Measurements from ENCODE around the gene INTS11. TPM values are rescaled to one million over a fixed set of nuclear protein-coding genes. Genes with fewer than 3 reads are reported as not detected.

INTS11 gene
- total and polyA plus RNA-seq, 2 of the 13 experiments (the other 11 are each of a cell fraction or from before 2014, with no cell fraction given), result 52.8 to 94.8 TPM

GRCh38 chr1:1304331-1305299, 19.8 kb downstream of the INTS11 start (continued):
- TF ChIP-seq NONO (IDR thresholded peaks at IDR 0.05) (no peak), NONO (CRISPR knock-in tag; conservative IDR thresholded peaks at IDR 0.05) (peak; percentile 70; the same call in 1 of the 2 replicates)

DNA sequence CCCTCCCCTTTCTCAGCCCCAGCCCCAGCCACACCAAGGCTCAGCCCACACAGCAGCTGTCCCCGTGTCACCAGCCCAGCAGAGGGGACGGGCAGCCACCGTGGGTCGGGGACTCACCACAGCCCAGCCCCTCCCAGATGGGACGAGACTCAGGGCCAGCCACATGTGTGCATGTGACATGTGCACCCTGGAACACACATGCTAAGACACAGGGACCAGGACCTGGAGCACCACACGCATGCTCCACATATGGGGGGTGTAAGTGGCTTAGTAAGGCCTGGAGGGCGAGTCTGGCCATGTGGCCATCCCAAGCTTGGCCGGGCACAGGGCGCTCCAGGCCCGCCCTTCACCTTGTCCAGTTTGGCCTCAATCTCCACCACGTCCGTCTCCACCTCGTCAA, 20.7 kb downstream of the INTS11 start:
- no peak overlapping the region for H3K4me3 ChIP-seq (replicated peaks in 1 of 3; ENCODE audit: insufficient read depth in 1 of 3, low read depth in 2 of 3, low read length in 3 of 3)
- H3K9me3 ChIP-seq (ENCODE audit: low read length), result no peaks in the 10 kb centered on the region
- no TSS peak for BruUV-seq (replicated peaks)
- POLR2A ChIA-PET, result no interaction called here
- no peaks in the 10 kb centered on the region for H3K36me3 ChIP-seq (replicated peaks in 1 of 2; ENCODE audit: control insufficient read depth in 1 of 2, insufficient read depth in 2 of 2, low read length in 2 of 2)
- no peaks in the 10 kb centered on the region; a peak in 1 of 5 replicates for H3K27me3 ChIP-seq (ENCODE audit: control insufficient read depth in 1 of 2, insufficient read depth in 2 of 2, low read length in 2 of 2)
- no peak overlapping the region for H3K4me2 ChIP-seq (ENCODE audit: low read depth, low read length)
- no peak for TF ChIP-seq ZNF674 (CRISPR knock-in tag; IDR thresholded peaks at IDR 0.05; ENCODE audit: low read depth)
- TF ChIP-seq, protein P1, sequence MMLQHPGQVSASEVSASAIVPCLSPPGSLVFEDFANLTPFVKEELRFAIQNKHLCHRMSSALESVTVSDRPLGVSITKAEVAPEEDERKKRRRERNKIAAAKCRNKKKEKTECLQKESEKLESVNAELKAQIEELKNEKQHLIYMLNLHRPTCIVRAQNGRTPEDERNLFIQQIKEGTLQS (CRISPR knock-in tag; IDR thresholded peaks at IDR 0.05), result no peak
- no peak for TF ChIP-seq ZFAT (CRISPR knock-in tag; conservative IDR thresholded peaks at IDR 0.05)
- no peak for TF ChIP-seq SMARCC2 (IDR thresholded peaks at IDR 0.05)
- TF ChIP-seq MNT (IDR thresholded peaks at IDR 0.05), result peak; percentile 79
- TF ChIP-seq ZNF552 (CRISPR knock-in tag; IDR thresholded peaks at IDR 0.05; ENCODE audit: borderline replicate concordance), result no peak
- TF ChIP-seq PHF5A (CRISPR knock-in tag; IDR thresholded peaks at IDR 0.05; ENCODE audit: low read depth, unreplicated experiment), result no peak
- TF ChIP-seq THAP11 (CRISPR knock-in tag; IDR thresholded peaks at IDR 0.05), result no peak
- DNase-seq (ENCODE audit: low spot score) (no peak), FAIRE-seq (no peak), ATAC-seq (no peak)
- 93% methylated on average over 13 of the region's 13 CpGs for WGBS (ENCODE audit: low lambda C conversion rate)
- no peak overlapping the region for H3K9ac ChIP-seq (ENCODE audit: insufficient read depth, low read depth, low read length)
- H2AFZ ChIP-seq (ENCODE audit: low read length), result no peak overlapping the region
- H3K4me1 ChIP-seq (ENCODE audit: insufficient read depth, low read length), result peaks cover 33% of the 10 kb centered on the region
- in situ Hi-C loops (cut with HindIII; ENCODE audit: extremely low pct_ligation_motif_present, low pct_unique_long_range_greater_than_20kb), result no loop called here
- CTCF ChIA-PET (ENCODE audit: low intra/inter-chr PET ratio, low total read pairs), result no interaction called here
- H3K27ac ChIP-seq (ENCODE audit: extremely low read length, insufficient read depth, low read length), result no peak overlapping the region
- intact Hi-C loops (cut with micrococcal nuclease; ENCODE audit: unreplicated experiment), result no loop called here
- H4K20me1 ChIP-seq (ENCODE audit: insufficient read depth, low read length), result no peaks in the 10 kb centered on the region; the same call in 1 of the 2 replicates
- H3K79me2 ChIP-seq (ENCODE audit: insufficient read depth, low read length), result peaks cover 15% of the 10 kb centered on the region
